IPS-11a (cell line): ENCODE measurements around the gene PIAS3.

Source experiments
- H3K4me3 ChIP-seq: one replicate; pipeline ENCODE4 v1.5.1; 2013; ENCODE audit warnings: low read depth, low read length, control low read depth

PIAS3 gene

DNA sequence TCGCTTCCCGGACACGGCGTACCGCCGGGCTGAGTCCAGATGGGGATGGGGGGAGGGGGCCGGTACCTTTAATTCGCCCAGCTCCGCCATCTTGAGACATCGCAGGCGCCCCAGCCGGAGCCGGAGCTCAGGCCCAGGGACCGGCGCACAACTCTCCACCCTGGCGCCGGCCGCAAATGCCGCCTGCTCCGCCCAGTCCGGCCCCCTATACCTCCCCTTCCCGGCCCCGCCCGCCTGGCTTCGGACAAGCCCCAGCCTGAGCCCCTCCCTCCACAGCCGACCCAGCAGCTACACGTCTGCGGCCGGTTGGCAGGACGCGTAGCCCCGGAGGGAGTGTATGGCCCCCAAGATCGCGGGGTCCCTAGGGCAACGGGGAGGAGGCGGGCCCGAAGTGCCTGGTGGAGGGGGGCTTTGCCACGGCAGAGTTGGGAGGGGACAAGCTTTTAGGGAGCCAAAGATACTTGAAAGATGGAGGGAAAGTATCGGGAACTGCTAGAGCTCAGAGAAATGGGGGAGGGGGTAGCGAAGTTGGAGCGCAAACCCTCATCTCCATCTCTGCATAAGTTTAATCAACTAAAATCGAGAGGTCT, at the start of gene PIAS3:
PIAS3 (minus strand) TSS at position 181 of the 590 bp plus-strand sequence; CDS start at position 90, 91 bp downstream.
- H3K4me3 ChIP-seq, result peak within 1 kb of the TSS; percentile 89

DNA sequence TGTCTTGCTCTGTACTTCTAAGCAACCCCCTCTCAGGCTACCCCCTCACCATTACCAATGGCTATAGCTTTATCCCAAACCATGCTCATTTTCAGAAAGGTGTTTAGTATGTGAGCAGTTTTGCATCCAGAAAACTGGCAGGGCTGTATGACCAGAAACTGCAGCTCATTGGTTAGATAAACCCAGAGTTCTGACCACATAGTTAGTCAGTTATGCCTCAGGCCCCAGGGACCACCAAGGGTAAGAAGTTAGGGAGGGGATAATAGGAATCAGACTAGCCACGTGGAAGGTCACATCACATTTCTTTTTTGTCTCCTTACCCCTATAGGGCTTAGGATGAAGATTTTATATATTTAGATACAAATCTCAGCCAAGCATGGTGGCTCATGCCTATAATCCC, 49.8 kb upstream of the PIAS3 start:
- no peak overlapping the region for H3K4me3 ChIP-seq

DNA sequence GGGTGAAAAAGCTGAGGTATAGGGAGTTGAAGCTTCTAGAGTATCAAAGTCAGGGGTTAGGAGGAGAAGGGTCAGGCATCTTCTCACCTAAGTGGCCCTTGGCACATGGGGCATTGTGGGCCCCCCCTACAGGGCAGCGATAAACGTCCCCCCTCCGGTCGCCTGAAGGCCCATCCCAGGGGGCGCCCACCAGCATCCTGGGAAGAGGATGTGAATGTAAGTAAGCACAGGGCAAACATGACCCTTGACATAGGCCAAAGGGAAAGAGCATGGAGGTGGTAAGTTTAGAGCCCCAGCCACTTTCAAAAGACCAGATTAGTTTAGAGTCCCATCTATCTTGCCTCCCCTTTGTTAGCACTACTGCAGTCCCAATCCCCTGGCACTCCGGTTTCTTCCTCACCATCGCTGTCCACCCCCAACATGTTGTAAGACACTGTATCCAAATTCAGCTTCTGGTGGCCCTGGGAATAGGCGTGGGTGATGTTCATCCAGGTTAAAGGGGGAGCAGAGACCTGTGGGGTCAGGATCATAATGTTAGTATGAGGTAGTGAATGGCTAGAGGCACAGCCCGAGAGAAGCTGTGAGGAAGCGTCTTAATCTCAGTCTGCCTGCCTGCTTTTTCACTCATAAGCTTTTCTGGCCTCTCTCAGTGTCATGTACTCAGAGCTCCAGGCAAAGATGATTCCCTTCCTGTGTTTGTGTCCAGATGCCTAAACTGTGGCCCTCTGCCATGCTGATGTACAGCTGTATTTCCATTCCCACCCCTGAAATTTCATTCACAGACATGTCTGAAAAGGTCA, 48.3 kb upstream of the PIAS3 start:
- H3K4me3 ChIP-seq, result no peak overlapping the region

DNA sequence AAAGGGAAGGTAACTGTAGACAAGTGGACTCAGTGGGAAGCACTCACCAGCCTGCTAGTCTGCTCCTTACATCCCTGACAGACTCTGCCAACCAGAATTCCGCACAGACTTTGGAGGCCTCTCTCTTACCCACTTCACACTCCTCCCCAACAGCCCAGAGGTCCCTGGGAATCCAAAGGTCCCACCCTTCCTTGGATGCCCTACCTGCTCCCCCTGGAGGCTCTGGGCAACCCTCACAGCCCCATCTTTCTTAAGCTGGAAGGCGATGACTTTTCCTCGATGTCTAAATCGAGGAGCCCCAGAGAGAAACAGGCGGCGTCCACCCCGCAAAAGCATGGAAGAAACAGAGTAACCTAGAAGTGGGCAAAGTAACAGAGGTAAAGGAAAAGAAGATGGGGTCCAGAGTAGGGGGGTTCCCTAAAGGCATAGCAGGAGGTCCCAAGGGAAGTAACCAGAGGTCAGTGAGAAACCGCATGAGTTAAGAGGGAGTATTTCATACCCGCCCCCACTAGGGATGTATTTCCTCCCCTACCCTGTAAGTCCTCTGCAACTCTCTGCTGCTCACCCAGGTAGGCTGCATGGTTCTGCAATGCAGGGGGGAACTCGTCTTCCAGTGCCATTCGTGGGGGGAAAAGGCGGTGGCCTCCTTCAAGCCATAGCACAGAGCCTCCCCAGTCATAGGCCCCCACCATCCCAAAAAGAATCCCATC, 42.6 kb upstream of the PIAS3 start:
- no peak overlapping the region for H3K4me3 ChIP-seq

DNA sequence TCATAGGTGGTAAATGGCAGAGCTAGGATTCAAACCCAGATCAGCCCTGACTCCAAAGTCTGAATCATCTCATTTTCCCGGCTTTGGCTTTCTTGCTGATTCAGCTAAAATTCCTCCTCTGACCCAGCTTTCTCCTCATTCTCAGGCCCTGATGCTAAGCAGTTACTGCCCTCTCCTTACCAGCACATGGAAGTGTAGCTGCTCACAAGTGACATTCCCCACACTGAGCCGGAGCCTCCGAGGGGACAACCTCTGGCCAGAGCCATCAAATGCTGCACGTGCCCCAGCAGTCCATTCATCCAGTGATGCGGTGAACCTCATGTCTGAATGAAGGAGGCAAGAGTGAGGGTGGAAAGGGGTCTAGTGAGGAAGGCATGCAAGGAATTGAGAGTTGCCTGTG, 39.9 kb upstream of the PIAS3 start:
- no peak overlapping the region for H3K4me3 ChIP-seq

DNA sequence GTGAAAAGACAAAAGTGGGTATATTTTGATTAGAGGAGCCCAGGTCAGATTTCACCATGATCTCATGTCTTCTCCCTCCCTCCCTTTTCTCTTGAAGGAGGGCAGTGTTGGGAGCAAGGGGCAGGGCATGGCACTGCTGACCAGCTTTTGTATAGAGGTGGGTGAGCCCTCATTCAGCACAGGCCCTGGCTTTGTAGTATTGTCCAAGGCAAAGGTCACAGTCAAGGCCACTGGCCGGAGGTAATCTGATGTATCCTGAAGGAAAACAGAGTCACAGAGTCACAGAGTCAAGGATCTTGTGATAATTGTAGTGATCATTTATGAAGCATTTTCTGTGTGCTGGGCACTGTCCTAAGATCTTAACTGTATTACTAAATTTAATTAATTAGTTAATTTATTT, 39.1 kb upstream of the PIAS3 start:
- no peak overlapping the region for H3K4me3 ChIP-seq

DNA sequence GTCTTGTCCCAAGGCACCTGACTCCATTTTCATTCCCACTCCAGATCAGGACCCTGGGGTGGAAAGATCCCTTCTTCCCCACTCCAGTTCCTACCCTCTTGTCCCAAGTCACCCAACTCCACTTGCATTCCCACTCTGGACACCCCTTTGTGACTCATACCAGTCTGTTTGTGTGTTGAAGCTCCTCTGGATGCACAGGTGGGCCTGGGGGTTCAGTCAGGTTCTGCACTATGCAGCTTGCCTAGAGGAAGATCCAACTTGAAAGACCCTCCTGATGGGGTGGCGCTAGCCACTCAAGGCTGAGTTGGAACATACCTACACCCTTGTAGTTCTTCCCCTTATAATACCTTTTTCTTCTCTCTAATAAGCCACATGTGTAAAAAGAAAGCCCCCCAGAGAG, 36.6 kb upstream of the PIAS3 start:
- no peak overlapping the region for H3K4me3 ChIP-seq

DNA sequence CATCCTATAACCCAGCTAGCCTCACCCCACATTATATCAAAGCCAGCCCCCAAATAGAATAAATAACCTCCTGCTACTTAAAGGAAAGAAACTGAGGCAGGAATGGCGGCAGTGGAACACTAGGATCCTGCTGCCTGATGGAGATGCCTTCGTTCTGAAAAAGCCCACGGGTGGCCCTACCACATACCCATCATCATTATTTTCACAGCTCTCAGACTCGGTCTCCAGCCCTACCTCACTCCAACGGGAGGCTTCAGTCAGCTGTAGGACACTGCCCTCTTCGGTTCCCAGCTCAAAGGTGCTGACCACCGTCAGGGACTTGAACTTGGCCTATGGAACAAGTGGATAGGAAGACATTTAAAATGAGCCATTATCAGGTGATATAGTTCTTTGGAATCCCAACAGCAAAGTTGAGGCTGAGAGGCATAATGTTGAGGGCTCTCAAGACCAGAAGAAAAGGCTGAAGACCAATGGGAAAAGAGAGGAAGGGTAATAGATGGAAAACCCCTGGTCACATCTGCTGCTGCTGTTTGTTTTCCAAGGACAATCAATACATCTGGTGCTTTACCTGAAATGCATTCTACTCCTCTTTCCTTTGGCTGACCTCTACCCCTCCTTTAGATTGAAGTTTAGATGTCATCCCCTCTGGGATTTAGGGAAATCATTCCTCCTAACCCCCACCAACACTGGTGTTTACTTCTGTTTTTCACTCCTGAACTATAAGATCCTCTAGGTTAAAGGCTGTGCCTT, 34.6 kb upstream of the PIAS3 start:
- H3K4me3 ChIP-seq, result no peak overlapping the region

DNA sequence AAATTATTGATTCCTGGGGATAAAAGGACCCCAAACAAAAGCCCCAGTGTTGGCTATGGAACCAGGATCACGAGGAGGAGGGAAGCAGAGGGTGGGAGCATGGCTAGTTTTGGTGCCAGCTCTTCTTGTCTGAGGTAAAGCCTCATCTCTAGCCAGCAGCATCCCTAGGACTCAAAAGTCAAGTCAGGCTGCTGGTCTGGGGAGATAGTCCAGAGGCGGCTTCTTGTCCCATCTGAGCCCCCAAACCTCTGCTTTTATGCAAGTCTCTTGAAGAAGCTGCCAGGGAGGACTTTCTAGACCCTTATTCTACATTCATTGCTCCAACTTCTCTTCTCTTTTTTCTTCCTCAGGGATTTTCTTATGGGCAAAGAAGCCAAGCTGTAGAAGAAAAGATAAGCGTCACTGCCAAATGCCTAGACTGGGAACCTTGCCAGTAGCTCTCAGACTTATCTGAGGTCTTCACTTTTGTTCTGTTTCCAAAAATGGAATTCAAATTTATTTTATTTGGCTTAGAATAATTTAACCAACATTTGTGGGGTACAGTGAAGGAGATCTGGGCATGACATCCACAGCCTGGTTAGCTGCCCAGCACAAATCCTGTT, 33.7 kb upstream of the PIAS3 start:
- H3K4me3 ChIP-seq, result no peak overlapping the region

DNA sequence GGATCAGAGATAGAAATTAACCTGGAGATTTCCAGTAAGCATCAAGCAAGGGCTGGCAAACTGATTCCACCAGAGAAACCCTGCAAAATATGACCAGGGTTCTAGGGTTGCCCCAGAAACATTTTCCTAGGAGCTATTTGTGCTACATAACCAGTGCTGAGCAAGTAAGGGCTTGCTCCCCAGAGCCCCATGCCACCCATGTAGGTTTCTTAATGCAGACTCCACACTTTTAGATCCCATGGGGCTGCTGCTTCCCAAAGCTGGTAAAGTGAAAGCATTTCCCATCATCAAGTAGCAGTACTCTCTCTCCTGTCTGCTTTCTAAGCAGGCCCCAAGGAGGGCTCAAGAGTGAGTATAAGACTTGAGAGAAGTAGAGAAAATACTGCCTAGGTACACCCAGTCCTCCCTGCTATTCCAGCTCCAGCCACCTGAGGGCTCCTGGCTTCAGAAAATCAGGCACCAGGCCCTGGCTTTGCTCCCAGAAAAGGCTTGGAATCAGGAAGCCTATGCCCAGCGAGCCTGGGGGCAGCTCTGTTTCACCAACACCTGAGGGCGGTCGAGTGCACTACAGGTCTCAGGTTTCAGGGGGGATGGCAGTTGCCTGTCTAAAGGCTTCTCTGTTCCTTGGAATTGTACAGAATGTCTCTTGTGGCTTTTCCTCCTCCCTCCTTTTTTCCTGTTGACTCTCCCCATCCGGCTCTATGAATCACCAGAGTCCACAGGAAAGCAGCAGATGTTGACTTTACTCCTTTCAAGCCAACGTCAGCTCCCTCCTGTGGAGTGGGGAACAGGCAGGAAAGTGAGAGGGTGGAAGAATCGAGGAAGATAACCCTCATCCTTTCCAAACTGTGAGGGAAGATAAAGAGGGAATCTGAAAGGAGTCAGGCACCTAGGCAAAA, 33.0 kb upstream of the PIAS3 start:
- no peak overlapping the region for H3K4me3 ChIP-seq

DNA sequence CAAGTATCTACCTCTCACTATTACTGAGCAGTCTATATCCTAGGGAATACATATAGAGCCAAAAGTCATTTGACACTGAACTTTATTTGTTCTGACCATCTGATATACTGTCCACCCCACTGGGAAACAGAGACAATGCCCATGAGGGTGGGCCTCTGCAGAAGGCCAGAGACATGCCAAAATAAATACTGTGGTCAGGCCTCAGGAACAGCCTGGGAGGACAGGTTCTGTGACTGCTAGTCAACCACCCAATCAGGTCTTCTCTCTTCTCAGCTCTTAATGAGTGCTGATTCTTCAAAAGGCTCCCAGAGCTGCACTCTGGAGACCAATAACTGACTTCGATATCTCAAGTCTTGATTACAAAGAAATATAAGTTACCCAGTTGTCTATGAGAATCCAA, 32.3 kb upstream of the PIAS3 start:
- no peak overlapping the region for H3K4me3 ChIP-seq

DNA sequence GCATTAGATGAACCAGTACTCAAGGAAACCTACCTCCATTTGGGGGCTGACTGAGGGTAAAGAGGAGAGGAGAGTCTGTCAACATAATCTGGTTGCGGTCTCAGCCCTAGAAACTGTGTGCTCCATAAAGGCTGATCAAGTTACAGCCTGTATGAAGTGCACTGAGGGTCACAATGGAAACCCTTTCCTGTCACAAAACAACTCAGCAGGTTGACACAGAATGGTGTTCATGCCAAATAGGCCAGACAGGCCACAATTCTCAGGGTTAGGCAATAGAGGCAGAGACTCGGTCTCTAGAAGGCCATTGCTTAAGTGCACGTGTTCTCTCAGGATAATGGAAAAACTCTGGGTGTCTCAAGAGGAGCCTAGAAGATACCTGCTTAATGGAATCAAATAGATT, 30.8 kb upstream of the PIAS3 start:
- no peak overlapping the region for H3K4me3 ChIP-seq

DNA sequence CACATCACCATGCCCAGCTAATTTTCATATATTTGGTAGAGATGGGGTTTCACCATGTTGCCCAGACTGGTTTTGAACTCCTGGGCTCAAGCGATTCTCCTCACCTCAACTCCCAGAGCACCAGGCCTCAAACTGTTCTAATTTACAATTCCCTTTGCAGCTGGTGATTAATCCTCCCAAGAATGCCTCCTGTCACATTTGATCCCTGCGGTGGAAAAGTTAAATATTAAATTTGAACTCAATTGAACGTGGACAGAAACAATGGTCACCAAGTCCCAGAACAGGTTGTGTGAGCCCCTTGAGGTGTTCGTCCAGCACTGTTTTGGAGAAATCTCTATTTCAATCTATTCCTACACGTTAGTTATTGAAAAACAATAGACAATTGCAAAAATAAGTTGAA, 28.8 kb upstream of the PIAS3 start:
- H3K4me3 ChIP-seq, result no peak overlapping the region

DNA sequence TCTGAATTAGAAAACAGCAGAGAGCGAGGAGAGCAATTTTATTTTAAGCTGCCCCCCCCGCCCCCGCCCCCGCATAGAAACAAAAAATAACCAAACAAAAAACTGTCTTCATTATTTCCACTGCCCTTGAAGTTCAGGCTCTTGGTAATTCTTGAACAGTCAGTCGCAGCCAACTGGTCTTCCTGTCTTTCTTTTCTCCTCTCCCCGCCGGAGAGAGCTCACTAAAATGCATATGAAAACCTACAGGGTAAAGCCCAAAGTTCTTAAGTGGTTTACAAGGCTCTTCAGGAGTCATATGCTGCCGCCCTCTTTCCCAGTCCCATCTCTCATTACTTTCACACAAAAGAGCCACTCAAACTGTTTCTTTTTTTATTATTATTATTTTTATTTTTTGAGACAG, 27.9 kb upstream of the PIAS3 start:
- H3K4me3 ChIP-seq, result no peak overlapping the region

DNA sequence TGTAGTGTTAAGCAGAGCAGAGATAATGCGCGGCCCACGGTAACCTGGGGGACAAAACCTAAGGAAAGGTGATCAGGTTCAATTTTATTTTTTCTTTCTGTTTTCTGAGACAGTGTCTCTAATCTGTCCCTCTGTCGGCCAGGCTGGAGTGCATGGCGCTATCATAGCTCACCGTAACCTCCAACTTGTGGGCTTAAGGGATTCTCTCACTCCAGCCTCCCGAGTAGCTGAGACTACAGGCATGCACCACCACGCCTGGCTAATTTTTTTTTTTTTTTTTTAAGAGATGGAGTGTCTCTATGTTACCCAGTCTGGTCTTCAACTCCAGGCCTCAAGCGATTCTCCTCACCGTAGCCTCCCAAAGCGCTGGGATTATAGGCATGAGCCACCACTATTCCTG, 27.5 kb upstream of the PIAS3 start:
- H3K4me3 ChIP-seq, result peak overlapping the region; percentile 55

DNA sequence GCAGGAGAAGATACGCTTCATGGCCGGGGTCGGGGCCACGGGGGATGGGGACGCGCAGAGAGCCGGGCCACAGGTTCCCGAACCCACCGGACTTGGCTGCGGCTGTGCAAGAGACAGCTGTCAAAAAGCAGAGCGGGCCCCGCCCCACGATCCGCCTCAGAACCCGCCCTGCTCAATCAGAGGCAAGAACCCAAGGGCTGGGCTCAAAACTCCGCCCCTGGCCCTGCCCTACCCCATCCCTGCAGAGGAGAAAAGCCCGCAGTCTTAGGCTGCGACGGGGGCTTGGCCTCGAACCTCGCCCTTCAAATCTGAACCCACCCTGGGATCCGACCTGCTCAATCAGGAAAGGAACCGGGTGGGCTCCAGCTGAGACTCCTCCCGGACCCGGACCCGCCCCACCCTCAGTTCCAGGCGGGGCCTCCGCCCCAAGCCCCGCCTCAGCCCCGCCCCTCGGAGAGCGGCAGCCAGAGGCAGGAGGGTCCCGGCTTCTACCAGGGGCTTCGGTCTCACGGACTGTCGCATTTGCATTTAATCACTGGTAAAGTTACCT, 26.9 kb upstream of the PIAS3 start, which contains the start of gene ANKRD35:
ANKRD35 (minus strand) TSS at position 129 of the 550 bp plus-strand sequence; CDS start at position 21, 108 bp downstream.
- H3K4me3 ChIP-seq, result peak within 1 kb of the TSS; percentile 55

DNA sequence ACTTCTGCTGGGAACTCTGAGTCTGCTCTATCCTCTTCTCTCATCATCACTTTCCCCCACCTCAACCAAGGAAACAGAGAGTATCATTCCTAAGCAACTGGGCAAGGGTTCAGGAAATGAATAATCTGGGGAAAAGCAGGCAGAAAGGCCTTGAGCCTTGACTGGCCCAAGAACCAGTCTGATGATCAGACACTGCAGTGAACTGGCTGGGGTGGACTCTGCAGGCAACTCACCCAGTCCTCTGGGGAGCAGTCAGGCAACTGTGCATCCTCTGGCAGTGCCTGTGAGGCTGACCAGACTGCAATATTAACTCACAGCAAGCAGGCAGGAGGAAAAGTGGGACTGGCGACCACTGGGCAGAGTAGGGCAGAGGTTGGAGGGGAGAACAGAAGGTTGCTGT, 25.8 kb upstream of the PIAS3 start:
- no peak overlapping the region for H3K4me3 ChIP-seq

DNA sequence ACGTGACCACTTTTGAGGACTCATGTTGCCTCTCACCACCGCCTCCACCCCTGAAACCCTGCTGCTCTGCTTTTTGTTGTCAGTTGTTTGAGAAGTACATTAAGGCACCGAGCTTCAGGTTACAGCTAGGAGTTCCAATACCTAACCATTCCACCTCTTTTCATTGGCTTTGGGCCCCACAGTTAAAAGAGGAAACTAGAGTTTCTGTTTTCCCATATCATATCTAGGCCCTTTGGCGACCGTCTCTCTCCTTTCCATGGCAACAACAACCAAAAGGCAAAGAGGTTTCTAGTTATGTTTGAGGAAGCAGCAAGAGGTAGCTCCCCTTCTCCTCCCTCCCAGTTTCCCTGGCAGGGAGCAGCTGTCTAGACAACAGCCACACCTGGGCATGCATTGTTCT, 20.9 kb upstream of the PIAS3 start:
- H3K4me3 ChIP-seq, result no peak overlapping the region

DNA sequence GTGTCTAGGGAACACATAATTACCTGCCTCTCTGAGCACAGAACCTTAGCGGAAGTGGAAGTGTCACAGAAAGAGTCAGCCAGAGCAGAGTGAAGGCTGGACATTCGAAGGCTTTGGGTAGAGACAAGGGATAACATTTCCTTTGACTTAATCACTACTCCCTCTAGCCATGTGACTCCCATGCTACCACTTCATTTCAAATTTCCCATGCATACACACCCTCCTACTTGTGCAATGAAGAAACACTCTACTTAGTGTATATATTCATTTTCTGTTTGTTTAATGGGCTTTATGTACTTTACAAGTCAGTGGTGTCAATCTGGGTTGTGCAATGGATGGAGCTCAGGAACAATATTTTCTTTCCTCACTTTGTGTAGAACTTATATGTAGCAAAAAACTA, 19.8 kb upstream of the PIAS3 start:
- H3K4me3 ChIP-seq, result no peak overlapping the region
